Chondrocyte (in vitro differentiated cells): Measurements from ENCODE around the gene BBIP1. TPM values are rescaled to one million over a fixed set of nuclear protein-coding genes. Genes with fewer than 3 reads are reported as not detected.

Source experiments
- DNase-seq: peaks from one replicate; pipeline ENCODE4 v3.0.0; 2021; ENCODE audit warnings: mixed read lengths, low spot score
- H3K27ac Mint-ChIP-seq: one replicate; pipeline ENCODE4 v1.8.0; 2021; ENCODE audit warnings: mild to moderate bottlenecking, moderate library complexity, mixed read lengths; ENCODE audit not compliant: unreplicated experiment
- H3K27me3 Mint-ChIP-seq: 2 replicates; pipeline ENCODE4 v1.8.0; 2021; ENCODE audit warnings: low read depth, mixed read lengths
- H3K36me3 Mint-ChIP-seq: 2 replicates; pipeline ENCODE4 v1.8.0; 2021; ENCODE audit warnings: low read depth, mixed read lengths
- H3K4me1 Mint-ChIP-seq: 2 replicates; pipeline ENCODE4 v1.8.0; 2021; ENCODE audit warnings: low read depth, mild to moderate bottlenecking, mixed read lengths
- H3K4me3 Mint-ChIP-seq: one replicate; pipeline ENCODE4 v1.8.0; 2021; ENCODE audit warnings: mild to moderate bottlenecking, moderate library complexity, mixed read lengths; ENCODE audit not compliant: unreplicated experiment
- H3K9me3 Mint-ChIP-seq: 2 replicates; pipeline ENCODE4 v1.8.0; 2021; ENCODE audit warnings: low read depth, mixed read lengths
- CTCF ChIP-seq: fragments of 200-600 bp; sonication (generic); IDR thresholded peaks from 2 replicates; pipeline ENCODE4 v1.5.0; 2021; ENCODE audit warnings: antibody characterized with exemption, mild to moderate bottlenecking, moderate library complexity
- total RNA-seq: library from RNA; stranded (reverse); gene quantifications from 3 replicates; pipeline ENCODE4 v1.2.1, GENCODE V29; 2021

Gene BBIP1
- total RNA-seq, 1 donor from 2014 or later, result 22.2 TPM

- Mint-ChIP-seq H3K4me3 (no peak overlapping the region), H3K27me3 (no peaks in the 10 kb centered on the region), H3K9me3 (no peaks in the 10 kb centered on the region), H3K27ac (peak overlapping the region; percentile 39), H3K4me1 (peaks cover 23% of the 10 kb centered on the region), H3K36me3 (peaks cover 4% of the 10 kb centered on the region)
- TF ChIP-seq CTCF, result no peak
- no peak for DNase-seq
These were observed 38.6 kb upstream of the BBIP1 start for GRCh38 chr10:110957606-110958005.

- Mint-ChIP-seq H3K36me3 (peaks cover 11% of the 10 kb centered on the region), H3K4me3 (no peak overlapping the region), H3K27ac (no peak overlapping the region), H3K4me1 (peaks cover 18% of the 10 kb centered on the region), H3K9me3 (peaks cover 2% of the 10 kb centered on the region), H3K27me3 (no peaks in the 10 kb centered on the region)
- TF ChIP-seq CTCF, result no peak
- no peak for DNase-seq
These were observed 32.4 kb upstream of the BBIP1 start for GRCh38 chr10:110951381-110951780.

- no peak overlapping the region for H3K27ac Mint-ChIP-seq
- H3K4me3 Mint-ChIP-seq, result no peak overlapping the region
- H3K4me1 Mint-ChIP-seq, result peaks cover 45% of the 10 kb centered on the region
- no peaks in the 10 kb centered on the region for H3K27me3 Mint-ChIP-seq
- no peak for TF ChIP-seq CTCF
- H3K9me3 Mint-ChIP-seq, result peaks cover 9% of the 10 kb centered on the region
- peak; percentile 64 for DNase-seq
- peaks cover 17% of the 10 kb centered on the region for H3K36me3 Mint-ChIP-seq
These were observed 28.1 kb upstream of the BBIP1 start for GRCh38 chr10:110947061-110947595.

GRCh38 chr10:110946496-110946895 is 27.5 kb upstream of the BBIP1 start:
- Mint-ChIP-seq H3K27me3 (no peaks in the 10 kb centered on the region), H3K36me3 (peaks cover 17% of the 10 kb centered on the region), H3K4me3 (no peak overlapping the region), H3K4me1 (peaks cover 45% of the 10 kb centered on the region), H3K9me3 (peaks cover 9% of the 10 kb centered on the region), H3K27ac (peak overlapping the region; percentile 3)
- TF ChIP-seq CTCF, result no peak
- DNase-seq, result no peak

- TF ChIP-seq CTCF, result no peak
- Mint-ChIP-seq H3K36me3 (peaks cover 16% of the 10 kb centered on the region), H3K4me1 (peaks cover 45% of the 10 kb centered on the region), H3K27ac (no peak overlapping the region), H3K9me3 (peaks cover 9% of the 10 kb centered on the region), H3K4me3 (no peak overlapping the region), H3K27me3 (no peaks in the 10 kb centered on the region)
- DNase-seq, result no peak
These were observed 25.9 kb upstream of the BBIP1 start for GRCh38 chr10:110944792-110945396.
